Measurements from ENCODE around the gene RNASE1.

GRCh38 chr14:20751963-20752562, 50.6 kb downstream of the RNASE1 start:
- TF ChIP-seq, protein P1, sequence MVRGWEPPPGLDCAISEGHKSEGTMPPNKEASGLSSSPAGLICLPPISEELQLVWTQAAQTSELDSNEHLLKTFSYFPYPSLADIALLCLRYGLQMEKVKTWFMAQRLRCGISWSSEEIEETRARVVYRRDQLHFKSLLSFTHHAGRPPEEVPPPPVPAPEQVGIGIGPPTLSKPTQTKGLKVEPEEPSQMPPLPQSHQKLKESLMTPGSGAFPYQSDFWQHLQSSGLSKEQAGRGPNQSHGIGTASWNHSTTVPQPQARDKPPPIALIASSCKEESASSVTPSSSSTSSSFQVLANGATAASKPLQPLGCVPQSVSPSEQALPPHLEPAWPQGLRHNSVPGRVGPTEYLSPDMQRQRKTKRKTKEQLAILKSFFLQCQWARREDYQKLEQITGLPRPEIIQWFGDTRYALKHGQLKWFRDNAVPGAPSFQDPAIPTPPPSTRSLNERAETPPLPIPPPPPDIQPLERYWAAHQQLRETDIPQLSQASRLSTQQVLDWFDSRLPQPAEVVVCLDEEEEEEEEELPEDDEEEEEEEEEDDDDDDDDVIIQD (CRISPR knock-in tag; IDR thresholded peaks at IDR 0.05), result no peak
- TF ChIP-seq ZC3H4 (CRISPR knock-in tag; IDR thresholded peaks at IDR 0.05; ENCODE audit: borderline replicate concordance), result no peak
- no peak for TF ChIP-seq CBFB (CRISPR knock-in tag; IDR thresholded peaks at IDR 0.05)
- TF ChIP-seq TAF1 (IDR thresholded peaks at IDR 0.05; ENCODE audit: control insufficient read depth, extremely low read depth, insufficient read depth, low read length, severe bottlenecking), result no peak
- TF ChIP-seq, protein P2, sequence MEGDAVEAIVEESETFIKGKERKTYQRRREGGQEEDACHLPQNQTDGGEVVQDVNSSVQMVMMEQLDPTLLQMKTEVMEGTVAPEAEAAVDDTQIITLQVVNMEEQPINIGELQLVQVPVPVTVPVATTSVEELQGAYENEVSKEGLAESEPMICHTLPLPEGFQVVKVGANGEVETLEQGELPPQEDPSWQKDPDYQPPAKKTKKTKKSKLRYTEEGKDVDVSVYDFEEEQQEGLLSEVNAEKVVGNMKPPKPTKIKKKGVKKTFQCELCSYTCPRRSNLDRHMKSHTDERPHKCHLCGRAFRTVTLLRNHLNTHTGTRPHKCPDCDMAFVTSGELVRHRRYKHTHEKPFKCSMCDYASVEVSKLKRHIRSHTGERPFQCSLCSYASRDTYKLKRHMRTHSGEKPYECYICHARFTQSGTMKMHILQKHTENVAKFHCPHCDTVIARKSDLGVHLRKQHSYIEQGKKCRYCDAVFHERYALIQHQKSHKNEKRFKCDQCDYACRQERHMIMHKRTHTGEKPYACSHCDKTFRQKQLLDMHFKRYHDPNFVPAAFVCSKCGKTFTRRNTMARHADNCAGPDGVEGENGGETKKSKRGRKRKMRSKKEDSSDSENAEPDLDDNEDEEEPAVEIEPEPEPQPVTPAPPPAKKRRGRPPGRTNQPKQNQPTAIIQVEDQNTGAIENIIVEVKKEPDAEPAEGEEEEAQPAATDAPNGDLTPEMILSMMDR (IDR thresholded peaks at IDR 0.05 in 2 of 3, conservative IDR thresholded peaks at IDR 0.05 in 1 of 3; ENCODE audit: insufficient read depth in 2 of 3, low read depth in 1 of 3, low read length in 3 of 3), result no peak

Data from K562 (cell line).